ENCODE data around the gene CXXC5. TPM values are rescaled to one million over a fixed set of nuclear protein-coding genes. Genes with fewer than 3 reads are reported as not detected.
A peak's percentile ranks its signal among the peaks of the same experiment; 100 is the strongest.

The CXXC5 gene
- total RNA-seq, 1 experiment from 2014 or later: 57.2 TPM

DNA sequence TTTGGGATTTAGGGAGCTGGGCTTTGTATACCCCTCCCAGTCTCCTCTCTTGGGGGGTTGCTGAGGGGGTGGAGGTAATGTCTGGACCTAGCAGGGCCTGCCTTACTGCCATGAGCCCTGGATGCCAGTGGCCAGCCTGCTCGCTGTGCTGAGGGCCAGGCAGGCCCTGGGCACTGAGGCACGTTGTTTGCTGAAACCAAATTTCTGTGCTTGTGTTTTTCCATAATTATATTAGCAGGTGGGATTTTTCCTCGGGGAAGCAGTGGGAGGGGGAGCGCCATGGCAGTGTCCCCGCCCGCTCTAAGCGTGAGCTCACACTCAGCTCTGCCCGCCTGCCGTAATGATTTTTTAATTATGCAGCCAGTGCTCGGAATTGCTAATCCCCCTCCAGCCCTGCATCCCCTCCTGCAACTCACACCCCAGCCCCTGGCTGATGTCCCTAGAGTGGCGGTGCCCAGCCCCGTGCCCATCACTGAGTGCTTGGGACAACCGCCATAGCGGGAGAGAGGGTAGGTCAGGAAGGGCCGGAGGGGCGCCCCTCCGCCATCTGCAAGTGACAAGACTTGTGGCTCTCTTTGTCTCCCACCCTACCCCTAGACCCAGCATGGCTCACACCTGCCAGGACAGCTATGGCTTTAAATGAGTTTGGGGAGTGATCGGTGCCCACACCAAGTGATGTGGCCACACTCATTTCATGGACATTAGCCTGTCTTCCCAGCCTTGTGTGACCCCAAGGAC, 20.9 kb downstream of the CXXC5 start:
- ChIA-PET POLR2A (ENCODE audit: low non-redundant PET) (interaction anchor here (0.6 kb wide), 1 partner anchor 21 kb away, joined by 3 read pairs; the partner anchor contains the start of gene CXXC5), CTCF (no interaction called here)
- no peaks in the 10 kb centered on the region for H3K36me3 ChIP-seq (ENCODE audit: insufficient read depth, low read length, poor library complexity, severe bottlenecking)
- peak overlapping the region; percentile 38 for H3K4me3 ChIP-seq (ENCODE audit: low read depth, low read length, poor library complexity, severe bottlenecking)
- H3K4me1 ChIP-seq (ENCODE audit: insufficient read depth, low read length, poor library complexity, severe bottlenecking): peaks cover 64% of the 10 kb centered on the region
- no peaks in the 10 kb centered on the region for H3K27me3 ChIP-seq (replicated peaks; ENCODE audit: insufficient read depth, low read depth, low read length, poor library complexity)
- no TSS peak for BruUV-seq (replicated peaks)
- TF ChIP-seq, protein P1, sequence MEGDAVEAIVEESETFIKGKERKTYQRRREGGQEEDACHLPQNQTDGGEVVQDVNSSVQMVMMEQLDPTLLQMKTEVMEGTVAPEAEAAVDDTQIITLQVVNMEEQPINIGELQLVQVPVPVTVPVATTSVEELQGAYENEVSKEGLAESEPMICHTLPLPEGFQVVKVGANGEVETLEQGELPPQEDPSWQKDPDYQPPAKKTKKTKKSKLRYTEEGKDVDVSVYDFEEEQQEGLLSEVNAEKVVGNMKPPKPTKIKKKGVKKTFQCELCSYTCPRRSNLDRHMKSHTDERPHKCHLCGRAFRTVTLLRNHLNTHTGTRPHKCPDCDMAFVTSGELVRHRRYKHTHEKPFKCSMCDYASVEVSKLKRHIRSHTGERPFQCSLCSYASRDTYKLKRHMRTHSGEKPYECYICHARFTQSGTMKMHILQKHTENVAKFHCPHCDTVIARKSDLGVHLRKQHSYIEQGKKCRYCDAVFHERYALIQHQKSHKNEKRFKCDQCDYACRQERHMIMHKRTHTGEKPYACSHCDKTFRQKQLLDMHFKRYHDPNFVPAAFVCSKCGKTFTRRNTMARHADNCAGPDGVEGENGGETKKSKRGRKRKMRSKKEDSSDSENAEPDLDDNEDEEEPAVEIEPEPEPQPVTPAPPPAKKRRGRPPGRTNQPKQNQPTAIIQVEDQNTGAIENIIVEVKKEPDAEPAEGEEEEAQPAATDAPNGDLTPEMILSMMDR (conservative IDR thresholded peaks at IDR 0.05; ENCODE audit: low read depth, low read length): no peak
- TF ChIP-seq EZH2 (IDR thresholded peaks at IDR 0.05; ENCODE audit: borderline replicate concordance, low read depth, low read length, poor library complexity, severe bottlenecking): no peak
- intact Hi-C loops (cut with micrococcal nuclease; ENCODE audit: unreplicated experiment): no loop called here
- H3K27ac ChIP-seq (ENCODE audit: low read depth, low read length, poor library complexity, severe bottlenecking): peak overlapping the region; percentile 91
- DNase-seq (ENCODE audit: low spot score): no peak
- no peaks in the 10 kb centered on the region for H3K9me3 ChIP-seq (ENCODE audit: low read depth, low read length, poor library complexity, severe bottlenecking)

DNA sequence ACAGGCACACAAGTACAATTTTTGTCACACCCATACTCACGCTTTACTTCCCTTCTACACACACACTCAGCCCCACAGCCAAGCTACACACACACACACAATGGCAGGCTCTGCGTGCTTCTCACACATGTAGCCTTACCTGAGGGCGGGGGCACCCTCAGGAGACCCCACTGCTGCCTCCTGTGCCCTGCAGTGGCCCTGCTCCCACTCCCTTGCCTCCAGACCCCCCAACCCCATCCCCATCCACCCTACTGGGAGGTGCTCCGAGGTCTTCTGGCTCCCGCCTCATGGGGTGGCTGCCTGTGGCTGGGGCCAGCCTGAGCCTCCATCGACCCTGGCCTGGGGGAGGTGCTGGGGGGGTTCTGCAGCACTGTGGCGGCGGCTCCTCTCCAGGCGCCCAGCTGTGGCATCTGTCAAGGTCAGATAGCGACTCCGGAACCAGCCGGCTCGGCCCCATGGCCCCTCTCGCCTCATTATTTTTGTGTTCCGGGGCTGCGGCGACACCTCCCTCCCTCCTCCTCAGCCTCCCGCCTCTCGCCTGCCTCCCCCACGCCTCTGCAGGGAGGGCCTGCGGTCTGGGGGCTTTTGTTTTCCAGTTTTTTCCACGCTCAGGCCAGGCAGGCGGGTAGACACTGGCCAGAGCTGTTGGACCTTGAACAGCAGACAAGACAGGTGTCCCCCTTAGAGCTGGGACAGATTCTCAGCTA, 21.7 kb downstream of the CXXC5 start:
- Histone ChIP-seq H3K27ac (ENCODE audit: low read depth, low read length, poor library complexity, severe bottlenecking) (peak overlapping the region; percentile 59), H3K27me3 (replicated peaks; ENCODE audit: insufficient read depth, low read depth, low read length, poor library complexity) (no peaks in the 10 kb centered on the region), H3K4me1 (ENCODE audit: insufficient read depth, low read length, poor library complexity, severe bottlenecking) (peaks cover 56% of the 10 kb centered on the region), H3K9me3 (ENCODE audit: low read depth, low read length, poor library complexity, severe bottlenecking) (no peaks in the 10 kb centered on the region), H3K4me3 (ENCODE audit: low read depth, low read length, poor library complexity, severe bottlenecking) (no peak overlapping the region), H3K36me3 (ENCODE audit: insufficient read depth, low read length, poor library complexity, severe bottlenecking) (no peaks in the 10 kb centered on the region)
- ChIA-PET CTCF (no interaction called here), POLR2A (ENCODE audit: low non-redundant PET) (interaction anchor here (0.6 kb wide), 1 partner anchor 22 kb away, joined by 3 read pairs; the partner anchor contains the start of gene CXXC5)
- intact Hi-C loops (cut with micrococcal nuclease; ENCODE audit: unreplicated experiment): no loop called here
- TF ChIP-seq, protein P1 (conservative IDR thresholded peaks at IDR 0.05; ENCODE audit: low read depth, low read length): no peak
- no peak for TF ChIP-seq EZH2 (IDR thresholded peaks at IDR 0.05; ENCODE audit: borderline replicate concordance, low read depth, low read length, poor library complexity, severe bottlenecking)
- BruUV-seq (replicated peaks): no TSS peak
- no peak for DNase-seq (ENCODE audit: low spot score)

DNA sequence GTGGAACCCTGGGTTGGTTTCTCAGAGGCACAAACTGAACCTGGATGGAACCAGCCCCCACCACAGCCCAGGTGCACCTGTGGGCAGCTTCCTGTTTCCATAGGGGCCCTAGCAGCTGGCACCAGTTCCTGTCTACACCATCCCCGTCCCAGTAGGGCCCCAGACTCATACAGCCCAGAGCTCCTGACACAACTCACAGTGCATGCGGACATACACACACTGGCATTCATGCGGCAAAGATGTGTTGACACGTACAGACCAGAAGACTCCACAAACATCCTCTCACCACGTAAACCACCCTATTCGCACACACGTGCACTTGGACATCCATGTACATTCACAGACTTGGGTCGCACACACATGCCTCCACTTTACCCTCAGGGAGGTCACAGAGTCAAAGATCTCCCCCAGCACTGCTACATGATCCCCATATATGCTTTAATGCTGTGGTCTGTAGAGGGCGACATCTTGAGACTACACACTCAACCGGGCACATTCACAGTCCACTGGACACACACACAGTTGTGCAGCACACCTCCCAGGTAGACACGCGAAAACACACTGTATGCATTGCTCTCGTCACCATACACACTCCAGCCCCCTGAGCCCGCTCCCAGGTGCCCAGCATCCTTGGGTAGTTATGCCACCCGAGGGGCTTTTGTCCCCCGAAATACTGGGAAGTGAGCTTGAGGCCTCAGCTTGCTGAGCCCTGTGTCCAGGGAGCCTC, 22.4 kb downstream of the CXXC5 start:
- intact Hi-C loops (cut with micrococcal nuclease; ENCODE audit: unreplicated experiment): no loop called here
- peaks cover 49% of the 10 kb centered on the region for H3K4me1 ChIP-seq (ENCODE audit: insufficient read depth, low read length, poor library complexity, severe bottlenecking)

More for the DNA sequence above, 22.4 kb downstream of the CXXC5 start:
- DNase-seq (ENCODE audit: low spot score): no peak
- TF ChIP-seq EZH2 (IDR thresholded peaks at IDR 0.05; ENCODE audit: borderline replicate concordance, low read depth, low read length, poor library complexity, severe bottlenecking): no peak
- TF ChIP-seq, protein P1 (conservative IDR thresholded peaks at IDR 0.05; ENCODE audit: low read depth, low read length): peak; percentile 45
- no peaks in the 10 kb centered on the region for H3K9me3 ChIP-seq (ENCODE audit: low read depth, low read length, poor library complexity, severe bottlenecking)
- H3K27ac ChIP-seq (ENCODE audit: low read depth, low read length, poor library complexity, severe bottlenecking): peak overlapping the region; percentile 59
- ChIA-PET POLR2A (ENCODE audit: low non-redundant PET) (no interaction called here), CTCF (no interaction called here)
- H3K4me3 ChIP-seq (ENCODE audit: low read depth, low read length, poor library complexity, severe bottlenecking): no peak overlapping the region
- no peaks in the 10 kb centered on the region for H3K27me3 ChIP-seq (replicated peaks; ENCODE audit: insufficient read depth, low read depth, low read length, poor library complexity)
- no peaks in the 10 kb centered on the region for H3K36me3 ChIP-seq (ENCODE audit: insufficient read depth, low read length, poor library complexity, severe bottlenecking)
- BruUV-seq (replicated peaks): no TSS peak
